HL-60 (cell line): ENCODE data around the gene MXD4.

ENCODE experiments used
- CTCF ChIP-seq: IDR thresholded peaks from one replicate; pipeline ENCODE4 v1.5.1; 2011; ENCODE audit warnings: low read length, control low read depth, inconsistent platforms; ENCODE audit not compliant: insufficient read depth
- POLR2AphosphoS5 ChIP-seq: IDR thresholded peaks from 2 replicates; pipeline ENCODE4 v1.6.1; 2012; ENCODE audit warnings: low read depth
- REST ChIP-seq: IDR thresholded peaks from 2 replicates; pipeline ENCODE4 v1.6.1; 2012; ENCODE audit warnings: low read depth; ENCODE audit not compliant: insufficient replicate concordance
- SPI1 ChIP-seq: IDR thresholded peaks from 2 replicates; pipeline ENCODE4 v1.6.1; 2012; ENCODE audit warnings: low read depth, mild to moderate bottlenecking, borderline replicate concordance

GRCh38 chr4:2290488-2290887, 28.6 kb upstream of the MXD4 start:
- TF ChIP-seq POLR2AphosphoS5 (no peak), CTCF (no peak), REST (no peak), SPI1 (no peak)
